ENCODE measurements around the gene LGALS16.
"Not testable (repeated sequence)": the region's sequence is repeated elsewhere in the genome, so short reads cannot be mapped to it uniquely, and the experiment has no call there.

LGALS16 gene

DNA sequence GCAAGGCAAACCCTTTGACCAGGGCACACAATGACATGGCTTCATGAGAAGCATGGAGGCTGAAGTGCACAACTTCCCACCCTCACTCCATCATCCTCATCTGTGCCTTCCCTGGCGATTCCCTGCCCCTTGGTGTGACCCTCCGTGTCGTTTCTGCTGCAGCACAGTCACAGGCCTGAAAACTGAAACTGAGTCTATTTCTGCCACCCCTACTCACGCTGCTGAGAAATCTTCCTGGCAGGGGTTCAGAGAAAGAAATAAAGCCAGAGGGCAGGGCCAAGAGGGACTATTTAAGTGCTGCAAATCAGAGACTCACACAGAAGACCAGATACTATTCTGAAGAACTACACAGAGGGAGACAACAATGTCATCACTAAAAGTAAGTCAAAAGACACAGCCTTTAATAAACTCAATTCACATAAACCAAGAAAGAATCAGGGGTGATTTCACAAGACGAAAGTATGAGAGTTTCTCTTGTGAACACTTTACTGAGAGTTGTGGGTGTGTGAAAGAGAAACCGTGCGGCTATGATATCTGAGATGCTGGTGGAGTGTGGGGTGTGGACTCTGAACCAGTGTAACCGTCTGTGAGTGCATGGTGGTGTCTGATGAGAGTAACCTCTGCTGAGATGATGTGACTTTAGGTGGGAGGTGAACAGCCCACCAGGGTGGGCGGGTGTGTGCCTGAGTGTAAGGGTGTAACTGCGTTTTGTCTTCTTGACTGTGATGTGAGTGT lies 23.5 kb downstream of the LGALS16 start:
- DNase-seq, result peak in 2 of 6 experiments; percentile 25 to 41

DNA sequence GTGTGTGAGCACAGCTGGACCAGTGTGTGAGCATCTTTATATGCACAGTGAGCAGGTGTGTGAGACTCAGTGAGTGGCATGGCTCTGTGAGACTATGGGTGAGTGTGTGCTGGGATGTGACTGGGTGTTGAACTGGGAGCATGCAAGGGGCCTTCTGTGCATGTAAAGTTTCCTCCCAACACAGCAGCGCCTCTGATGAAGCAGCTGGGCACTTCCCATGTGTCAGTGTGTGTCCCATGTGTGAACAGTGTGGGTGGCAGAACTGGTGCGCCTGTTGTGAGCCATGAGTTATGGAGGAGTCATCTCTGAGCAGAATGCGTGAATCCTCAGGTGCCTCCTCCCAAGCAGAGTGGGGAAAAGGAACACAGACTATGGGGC lies 24.1 kb downstream of the LGALS16 start:
- no peak for DNase-seq

- no peak for DNase-seq
These were observed 24.9 kb downstream of the LGALS16 start for GRCh38 chr19:39680593-39680992.

- DNase-seq, result no peak
These were observed 25.7 kb downstream of the LGALS16 start for GRCh38 chr19:39681416-39681815.

DNA sequence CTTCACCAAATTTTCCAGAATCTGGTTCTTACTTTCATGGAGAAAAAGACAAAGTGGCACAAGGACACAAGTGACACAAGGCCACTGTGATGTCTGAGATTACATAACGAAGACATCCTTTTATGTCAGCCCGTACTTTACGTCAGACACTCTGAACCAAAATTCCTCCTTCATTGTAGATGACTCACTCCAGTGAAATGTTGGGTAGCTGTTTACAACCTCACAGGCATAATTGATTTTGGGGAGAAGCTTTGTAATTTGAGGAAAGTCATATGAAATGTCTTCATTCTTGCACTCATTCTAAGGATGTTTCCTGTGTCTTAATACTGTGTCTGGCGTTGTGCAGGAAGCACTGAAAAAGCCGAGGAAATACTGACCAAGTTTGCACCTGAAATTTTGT lies 28.6 kb downstream of the LGALS16 start:
- no peak for DNase-seq

DNA sequence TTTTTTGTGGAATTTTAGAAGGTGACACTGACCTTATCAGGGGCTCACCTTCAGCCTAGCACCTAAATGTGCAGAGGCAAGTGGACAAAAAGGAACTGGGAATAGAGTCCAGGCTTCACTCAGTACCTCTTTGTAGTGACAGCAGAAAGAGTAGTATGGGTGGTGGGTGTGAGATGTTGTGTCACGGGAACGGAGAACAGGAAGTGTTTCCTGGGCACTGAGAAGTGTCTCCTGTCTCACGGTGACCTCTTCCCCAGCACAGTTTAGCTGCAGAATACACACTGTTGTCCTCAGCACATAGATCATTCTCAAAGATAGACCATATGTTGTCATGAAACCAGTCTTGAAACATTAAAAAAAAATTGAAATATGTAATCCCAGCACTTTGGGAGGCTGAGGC lies 31.0 kb downstream of the LGALS16 start:
- DNase-seq, result no peak

DNA sequence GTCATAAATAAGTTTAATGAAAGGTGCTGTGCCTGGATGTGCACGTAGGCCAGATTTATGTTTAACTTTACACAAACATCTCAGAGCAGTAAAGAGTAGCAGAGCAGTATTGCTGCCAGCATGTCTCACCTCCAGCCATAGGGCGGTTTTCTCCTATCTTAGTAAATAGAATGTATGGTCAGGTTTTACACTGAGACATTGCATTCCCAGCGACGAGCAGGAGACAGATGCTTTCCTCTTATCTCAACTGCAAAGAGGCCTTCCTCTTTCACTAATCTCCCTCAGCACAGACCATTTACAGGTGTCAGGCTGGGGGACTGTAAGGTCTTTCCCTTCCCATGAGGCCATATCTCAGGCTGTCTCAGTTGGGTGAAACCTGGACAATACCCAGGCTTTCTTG lies 32.9 kb downstream of the LGALS16 start:
- not testable (repeated sequence) for DNase-seq

DNA sequence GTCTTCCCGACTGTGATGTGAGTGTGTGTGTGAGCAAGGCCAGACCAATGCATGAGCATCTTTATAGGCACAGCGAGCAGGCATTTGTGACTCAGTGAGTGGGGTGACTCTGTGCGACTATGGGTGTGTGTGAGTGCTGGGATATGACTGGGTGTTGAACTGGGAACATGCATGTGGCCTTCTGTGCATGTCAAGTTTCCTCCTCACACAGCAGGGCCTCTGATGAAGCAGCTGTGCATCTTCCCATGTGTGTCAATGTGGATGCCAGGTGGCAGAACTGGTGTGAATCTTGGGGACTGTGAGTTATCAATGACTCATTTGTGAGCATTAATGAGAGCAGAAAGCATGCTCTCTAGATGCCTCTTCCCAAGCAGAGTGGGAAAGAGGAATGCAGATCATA lies 36.5 kb downstream of the LGALS16 start:
- no peak for DNase-seq

GRCh38 chr19:39692822-39693221 lies 37.1 kb downstream of the LGALS16 start:
- DNase-seq, result no peak

GRCh38 chr19:39695759-39696158 lies 40.0 kb downstream of the LGALS16 start:
- no peak for DNase-seq

GRCh38 chr19:39696387-39696786 lies 40.7 kb downstream of the LGALS16 start:
- no peak for DNase-seq

DNA sequence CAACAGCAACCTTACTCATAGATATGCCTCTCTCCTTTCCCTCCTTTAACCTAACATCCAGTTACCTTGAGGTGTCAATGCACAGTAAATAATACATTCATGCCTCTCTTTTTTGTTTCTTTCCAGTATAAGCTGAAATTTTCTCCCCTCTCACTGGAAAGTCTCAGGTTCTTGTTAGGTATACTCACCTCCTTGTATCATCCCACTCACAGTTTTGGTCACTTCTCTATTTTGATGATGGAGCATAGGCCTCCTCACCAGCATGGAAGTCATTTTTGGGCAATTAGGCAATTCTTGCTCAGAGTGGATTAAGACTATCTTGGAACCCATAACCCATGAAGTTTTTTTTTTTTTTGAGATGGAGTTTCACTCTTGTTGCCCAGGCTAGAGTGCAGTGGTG lies 42.8 kb downstream of the LGALS16 start:
- no peak for DNase-seq

DNA sequence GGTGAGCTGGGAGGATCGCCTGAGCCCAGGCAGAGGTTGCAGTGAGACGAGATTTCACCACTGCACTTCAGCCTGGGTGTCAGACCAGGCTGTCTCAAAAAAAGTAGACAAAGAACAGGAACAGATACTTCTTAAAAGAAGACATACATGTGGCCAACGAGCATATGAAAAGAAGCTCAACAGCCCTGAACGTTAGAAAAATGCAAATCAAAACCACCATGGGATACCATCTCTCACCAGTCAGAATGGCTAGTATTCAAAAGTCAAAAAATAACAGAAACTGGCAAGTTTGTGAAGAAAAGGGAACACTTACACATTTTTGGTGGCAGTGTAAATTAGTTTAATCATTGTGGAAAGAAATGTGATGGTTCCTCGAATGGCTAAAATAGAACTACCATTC lies 45.6 kb downstream of the LGALS16 start:
- no peak for DNase-seq

DNA sequence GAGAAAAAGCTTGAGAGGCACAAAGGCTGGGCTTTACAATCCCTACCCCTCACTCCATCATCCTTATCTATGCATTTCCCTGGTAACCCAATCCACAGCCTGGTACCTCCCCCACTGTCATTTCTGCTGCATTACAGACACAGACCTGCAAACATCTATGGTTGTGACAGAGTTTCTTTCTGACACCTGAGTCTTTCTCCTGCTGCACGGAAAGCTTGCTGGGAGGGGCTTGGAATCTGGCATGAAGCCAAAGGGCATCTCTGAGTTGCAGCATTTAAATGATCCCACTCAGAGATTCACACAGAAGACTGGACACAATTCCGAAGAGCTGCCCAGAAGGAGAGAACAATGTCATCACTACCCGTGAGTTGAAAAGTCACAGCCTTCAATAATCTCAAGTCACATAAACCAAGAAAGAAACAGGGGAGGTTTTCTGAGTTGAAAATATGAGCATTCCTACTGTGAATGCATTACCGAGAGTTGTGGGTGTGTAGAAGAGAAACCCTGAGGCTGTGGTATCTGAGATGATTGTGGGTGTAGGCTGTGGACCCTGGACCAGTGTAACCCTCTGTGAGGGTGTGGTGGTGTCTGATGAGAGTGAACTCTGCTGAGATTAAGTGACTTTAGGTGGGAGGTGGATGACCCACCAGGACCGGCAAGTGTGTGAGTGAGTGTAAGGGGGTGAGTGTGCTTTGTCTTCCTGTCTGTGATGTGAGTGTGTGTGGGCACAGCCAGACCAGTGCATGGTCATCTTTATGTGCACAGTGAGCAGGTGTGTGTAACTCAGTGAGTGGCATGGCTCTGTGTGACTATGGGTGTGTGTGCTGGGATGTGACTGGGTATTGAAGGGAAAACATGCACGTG lies 48.7 kb downstream of the LGALS16 start, which contains the start of gene LGALS14:
TSS of gene LGALS14 (plus strand) at position 301 of the 864 bp plus-strand sequence. CDS start at position 349, 48 bp downstream.
- DNase-seq, result no peak

- DNase-seq, result peak in 3 of 6 experiments; percentile 20 to 37 (median 24)
These were observed 50.0 kb downstream of the LGALS16 start for GRCh38 chr19:39705578-39706188.

- DNase-seq, result no peak
These were observed 52.9 kb downstream of the LGALS16 start for GRCh38 chr19:39708594-39708993.

DNA sequence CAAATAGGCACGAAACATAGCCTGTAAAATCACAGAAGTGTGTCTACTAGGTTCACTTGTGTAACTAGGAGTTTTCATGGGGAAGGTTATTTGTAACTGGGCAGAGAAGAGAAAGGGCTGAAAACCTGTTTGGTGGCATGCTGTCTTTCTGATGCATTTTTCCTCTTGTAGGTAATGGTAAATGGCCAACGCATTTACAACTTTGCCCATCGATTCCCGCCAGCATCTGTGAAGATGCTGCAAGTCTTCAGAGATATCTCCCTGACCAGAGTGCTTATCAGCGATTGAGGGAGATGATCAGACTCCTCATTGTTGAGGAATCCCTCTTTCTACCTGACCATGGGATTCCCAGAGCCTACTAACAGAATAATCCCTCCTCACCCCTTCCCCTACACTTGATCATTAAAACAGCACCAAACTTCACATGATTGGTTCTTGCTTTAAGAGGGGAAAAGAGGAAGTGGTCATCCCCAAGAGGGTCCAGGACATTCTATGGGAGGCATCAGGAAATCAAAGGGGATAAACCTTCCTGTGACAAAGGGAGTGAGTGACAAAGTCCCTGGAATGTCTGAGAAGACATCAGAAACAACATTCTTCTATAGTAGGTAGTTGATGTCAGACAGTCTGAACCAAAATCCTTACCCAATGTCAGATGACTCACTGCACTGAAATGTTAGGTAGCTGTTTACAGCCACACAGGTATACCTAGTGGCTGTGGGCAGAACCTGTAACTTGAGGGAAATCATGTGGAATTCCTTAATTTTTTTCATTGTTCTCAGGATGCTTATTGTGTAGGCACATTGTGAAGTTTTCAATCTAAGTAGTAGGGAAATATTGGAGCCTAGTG lies 53.5 kb downstream of the LGALS16 start:
- DNase-seq, result no peak
